GM21717 (cell line): ENCODE data around the gene CD22.

Experiments used
- ATAC-seq: cut with Tn5 transposase; IDR thresholded peaks from one replicate; pipeline ENCODE4 v1.9.1; 2021; ENCODE audit warnings: mild to moderate bottlenecking, moderate library complexity; ENCODE audit not compliant: unreplicated experiment

Gene CD22

DNA sequence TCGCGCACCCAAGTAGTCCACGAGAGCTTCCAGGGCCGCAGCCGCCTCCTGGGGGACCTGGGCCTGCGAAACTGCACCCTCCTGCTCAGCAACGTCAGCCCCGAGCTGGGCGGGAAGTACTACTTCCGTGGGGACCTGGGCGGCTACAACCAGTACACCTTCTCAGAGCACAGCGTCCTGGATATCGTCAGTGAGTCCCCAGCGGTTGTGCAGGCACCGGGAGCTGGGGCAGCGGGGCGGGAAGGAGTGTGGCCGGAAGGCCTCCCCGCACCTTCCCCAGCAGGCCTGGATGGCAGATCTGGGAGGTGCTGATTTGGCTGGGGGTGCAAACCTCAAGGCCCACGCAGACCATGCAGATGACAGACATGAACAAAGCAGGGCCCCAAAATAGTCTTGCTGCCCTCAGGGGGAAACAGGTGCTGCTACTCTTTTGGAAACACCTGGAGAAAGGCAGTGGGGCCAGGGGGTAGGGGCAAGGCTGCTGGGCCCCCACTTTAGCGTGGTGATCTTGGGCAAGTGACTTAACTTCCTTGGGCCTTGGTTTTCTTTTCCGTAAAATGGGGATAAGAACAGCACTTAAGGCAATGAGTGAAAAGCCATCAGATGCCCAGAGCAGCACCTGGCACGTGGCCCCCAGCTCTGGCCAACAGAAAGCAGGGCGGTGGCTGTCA lies 33.1 kb upstream of the CD22 start:
- no peak for ATAC-seq

DNA sequence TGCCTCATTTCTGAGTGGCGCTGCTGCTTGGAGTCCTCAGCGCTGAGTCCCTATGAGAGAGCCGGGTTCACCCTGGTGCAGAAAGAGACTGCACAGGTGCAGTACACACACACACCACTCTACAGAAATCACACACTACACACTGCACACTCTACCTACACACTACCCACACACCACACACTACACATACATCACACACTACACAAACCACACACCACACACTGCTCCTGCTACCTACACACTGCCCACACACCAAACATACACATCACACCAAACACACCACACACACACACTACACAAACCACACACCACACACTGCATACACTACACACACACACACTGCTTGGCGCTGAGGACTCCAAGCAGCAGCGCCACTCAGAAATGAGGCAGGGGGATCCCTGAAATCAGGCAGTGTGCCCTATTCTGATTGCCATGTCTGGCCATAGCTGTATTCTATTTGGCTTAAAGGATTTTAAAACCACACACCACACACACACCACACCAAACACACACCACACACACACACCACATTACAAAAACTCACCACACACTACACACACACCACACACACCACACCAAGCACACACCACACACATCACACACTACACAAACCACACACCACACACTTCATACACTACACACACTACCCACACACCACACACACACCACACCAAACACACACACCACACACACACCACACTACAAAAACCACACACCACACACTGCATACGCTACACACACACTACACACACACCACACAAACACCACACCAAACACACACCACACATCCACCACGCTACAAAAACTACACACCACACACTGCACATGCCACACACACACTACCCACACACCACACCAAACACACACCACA lies 32.1 kb upstream of the CD22 start:
- no peak for ATAC-seq

DNA sequence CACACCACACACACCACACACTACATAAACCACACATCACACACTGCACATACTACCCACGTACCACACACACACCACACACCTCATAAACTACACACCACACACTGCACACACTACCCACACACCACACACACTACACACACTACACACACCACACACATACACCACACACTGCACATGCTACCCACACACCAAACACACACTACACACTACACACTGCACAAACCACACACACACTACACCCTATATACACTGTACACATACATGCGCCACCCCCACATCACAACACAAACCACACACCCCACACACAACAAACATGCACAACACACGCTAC lies 31.5 kb upstream of the CD22 start:
- no peak for ATAC-seq

DNA sequence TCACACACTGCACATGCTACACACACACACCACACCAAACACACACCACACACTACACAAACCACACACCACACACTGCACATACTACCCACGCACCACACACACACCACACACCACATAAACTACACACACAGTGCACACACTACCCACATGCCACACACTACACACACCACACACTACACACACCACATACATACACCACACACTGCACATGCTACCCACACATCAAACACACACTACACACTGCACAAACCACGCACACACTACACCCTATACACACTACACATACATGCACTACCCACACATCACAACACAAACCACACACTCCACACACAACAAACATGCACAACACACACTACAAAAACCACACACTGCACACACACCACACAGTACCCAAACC lies 31.1 kb upstream of the CD22 start:
- no peak for ATAC-seq

DNA sequence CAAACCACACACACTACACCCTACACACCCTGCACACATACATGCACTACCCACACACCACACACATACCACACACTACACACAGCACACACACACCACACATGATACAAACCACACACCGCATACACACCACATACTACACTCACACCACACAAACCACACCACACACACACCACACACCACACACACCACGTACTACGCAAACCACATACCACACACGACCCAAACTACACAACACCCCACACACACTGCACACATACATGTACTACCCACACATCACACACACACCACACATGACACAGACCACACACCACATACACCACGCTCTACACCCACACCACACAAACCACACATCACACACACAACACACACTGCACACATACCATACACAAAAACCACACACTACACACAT lies 30.4 kb upstream of the CD22 start:
- no peak for ATAC-seq

DNA sequence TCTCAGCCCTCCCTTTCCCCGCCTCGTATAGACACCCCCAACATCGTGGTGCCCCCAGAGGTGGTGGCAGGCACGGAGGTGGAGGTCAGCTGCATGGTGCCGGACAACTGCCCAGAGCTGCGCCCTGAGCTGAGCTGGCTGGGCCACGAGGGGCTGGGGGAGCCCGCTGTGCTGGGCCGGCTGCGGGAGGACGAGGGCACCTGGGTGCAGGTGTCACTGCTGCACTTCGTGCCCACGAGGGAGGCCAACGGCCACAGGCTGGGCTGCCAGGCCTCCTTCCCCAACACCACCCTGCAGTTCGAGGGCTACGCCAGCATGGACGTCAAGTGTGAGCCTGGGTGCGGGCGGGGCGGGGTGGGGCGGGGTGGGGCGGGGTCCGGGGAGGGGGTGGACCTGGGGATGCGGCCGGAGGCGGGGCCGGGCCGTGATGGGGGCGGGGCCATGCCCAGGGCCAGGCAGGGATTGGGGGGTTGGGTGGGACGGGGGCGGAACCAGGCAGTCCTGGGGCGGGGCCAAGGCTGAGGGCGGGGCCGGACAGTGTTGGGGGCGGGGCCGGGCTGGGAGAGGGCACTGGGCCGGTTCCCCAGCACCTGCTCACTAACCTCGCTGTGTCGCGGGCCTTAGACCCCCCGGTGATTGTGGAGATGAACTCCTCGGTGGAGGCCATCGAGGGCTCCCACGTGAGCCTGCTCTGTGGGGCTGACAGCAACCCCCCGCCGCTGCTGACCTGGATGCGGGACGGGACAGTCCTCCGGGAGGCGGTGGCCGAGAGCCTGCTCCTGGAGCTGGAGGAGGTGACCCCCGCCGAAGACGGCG lies 29.3 kb upstream of the CD22 start:
- ATAC-seq: no peak

DNA sequence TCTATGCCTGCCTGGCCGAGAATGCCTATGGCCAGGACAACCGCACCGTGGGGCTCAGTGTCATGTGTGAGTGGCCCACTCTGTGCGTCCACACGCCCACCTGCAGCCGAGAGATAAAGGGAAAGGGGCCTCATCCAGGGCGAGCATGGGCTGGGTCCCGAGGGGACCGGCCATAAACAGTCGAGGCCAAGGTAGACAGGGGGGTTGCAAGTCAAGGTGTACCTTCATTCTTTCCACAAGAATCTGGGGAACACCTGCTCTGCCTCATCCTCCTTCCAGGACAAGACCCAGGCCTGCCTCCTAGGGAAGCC lies 28.7 kb upstream of the CD22 start:
- ATAC-seq: no peak

DNA sequence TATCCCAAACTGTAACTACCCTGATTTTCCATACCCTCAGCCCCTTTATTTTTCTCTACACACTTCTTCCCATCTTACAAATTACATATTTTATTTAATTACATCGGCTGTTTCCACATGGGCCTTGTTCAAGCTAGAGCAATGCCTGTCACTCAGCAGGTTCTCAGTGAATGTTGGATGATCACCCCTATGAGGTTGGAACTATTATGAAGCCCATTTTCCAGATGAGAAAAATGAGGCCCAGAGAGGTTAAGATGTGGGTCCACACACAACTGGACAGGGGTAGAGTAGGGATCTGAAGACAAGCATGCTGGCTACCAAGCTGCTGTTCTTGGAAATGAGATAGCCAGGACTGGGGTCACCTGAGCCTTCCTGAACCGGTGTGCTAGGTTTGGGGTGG lies 27.0 kb upstream of the CD22 start:
- no peak for ATAC-seq

DNA sequence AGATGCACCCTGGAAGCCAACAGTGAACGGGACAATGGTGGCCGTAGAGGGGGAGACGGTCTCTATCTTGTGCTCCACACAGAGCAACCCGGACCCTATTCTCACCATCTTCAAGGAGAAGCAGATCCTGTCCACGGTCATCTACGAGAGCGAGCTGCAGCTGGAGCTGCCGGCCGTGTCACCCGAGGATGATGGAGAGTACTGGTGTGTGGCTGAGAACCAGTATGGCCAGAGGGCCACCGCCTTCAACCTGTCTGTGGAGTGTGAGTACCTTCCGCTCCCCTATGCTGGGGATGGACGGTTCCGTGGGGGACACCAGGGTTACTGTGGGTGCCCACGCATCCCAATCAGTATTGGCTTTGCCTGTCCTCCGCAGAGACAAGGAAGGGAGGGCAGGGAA lies 26.5 kb upstream of the CD22 start:
- ATAC-seq: no peak

DNA sequence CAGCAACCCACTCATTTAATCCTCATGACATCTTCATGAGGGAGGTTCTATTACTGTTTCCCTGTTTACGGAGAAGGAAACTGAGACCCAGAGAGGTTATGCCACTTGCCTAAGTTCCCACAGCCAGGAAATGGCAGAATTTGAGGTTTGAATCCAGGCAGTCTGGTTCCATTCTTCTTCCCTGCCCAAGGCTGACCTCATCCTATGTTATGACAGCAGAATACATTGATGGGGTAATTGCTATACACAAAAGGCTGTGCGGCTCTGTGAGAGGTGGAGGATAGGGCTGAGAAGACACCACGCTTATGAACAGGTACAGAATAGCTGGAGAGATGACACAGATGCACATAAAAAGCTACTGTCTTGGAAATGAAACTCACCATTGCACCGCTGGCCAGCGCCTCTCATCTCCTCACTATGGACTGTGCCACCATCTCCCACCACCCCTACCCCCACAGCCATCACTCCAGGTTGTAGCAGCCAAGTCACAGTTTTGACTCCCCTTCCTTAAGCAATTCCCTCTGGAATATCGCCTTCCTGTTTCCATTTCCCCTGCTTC lies 25.6 kb upstream of the CD22 start:
- no peak for ATAC-seq

DNA sequence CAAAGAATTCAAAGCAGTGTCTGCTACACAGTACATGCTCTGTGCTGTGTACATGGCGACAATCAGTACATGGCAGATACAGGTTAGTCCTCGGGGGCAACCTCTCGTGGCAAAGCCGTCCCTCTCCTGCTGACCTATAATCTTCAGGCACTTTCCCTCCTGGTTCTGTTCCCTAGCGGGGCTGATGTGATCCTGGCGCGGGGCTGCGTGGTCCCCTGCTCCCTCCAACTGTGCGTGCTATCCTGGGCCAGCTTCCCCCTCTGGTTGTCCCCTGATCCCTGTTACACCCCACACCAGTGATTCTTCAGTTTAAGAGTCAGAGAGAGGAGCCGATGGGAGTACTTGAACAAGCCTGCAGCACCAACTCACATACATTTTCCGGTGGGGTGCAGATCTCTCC lies 25.0 kb upstream of the CD22 start:
- no peak for ATAC-seq

DNA sequence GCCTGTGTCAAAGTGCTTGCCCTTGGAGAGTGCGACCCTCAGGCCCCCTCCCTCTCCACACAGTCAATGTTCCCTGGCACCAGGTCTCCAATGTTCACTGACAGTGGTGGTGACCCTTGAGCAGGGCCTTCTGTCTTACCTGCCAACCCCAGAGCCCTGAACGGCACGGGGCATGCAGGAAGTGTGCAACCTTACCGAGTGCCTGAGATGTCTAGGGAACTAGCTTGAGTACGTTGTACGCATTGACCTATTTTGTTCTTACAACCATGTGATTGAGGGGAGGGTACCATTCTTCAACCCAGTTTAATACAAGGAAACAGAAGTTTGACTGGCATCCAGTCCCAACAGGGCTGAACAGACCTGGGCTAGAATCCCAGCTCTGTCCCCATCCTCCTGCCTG lies 23.8 kb upstream of the CD22 start:
- no peak for ATAC-seq

DNA sequence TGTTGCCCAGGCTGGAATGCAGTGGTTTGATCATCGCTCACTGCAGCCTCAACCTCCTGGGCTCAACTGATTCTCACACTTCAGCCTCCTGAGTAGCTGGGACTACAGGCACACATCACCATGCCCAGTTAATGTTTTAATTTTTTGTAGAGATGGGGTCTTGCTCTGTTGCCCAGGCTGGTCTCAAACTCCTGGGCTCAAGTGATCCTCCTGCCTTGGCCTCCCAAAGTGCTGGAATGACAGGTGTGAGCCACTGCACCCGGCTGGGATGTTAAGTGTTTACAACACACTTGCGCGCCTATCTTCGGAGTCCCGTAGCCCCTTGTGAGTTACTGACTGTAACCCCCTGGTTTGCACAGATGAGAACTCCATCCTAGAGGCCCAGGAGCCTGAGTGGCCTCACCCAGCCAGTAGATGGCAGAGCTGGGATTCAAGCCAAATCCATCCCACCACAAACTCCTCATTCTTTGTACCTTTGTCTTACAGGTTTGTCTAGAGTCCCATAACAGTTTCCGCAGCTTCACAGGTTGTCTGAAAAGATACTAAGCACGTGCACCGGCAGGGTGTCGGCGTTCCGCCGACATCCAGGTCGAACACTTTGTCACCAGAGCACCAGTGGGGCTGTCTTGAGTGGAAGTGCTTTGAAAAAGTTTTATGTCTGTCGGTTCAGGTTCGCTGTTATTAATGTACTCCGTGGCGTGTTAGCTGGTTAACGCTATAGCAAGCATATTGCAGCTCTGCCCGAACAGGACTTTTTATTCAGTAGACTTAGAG lies 22.3 kb upstream of the CD22 start:
- ATAC-seq: no peak

DNA sequence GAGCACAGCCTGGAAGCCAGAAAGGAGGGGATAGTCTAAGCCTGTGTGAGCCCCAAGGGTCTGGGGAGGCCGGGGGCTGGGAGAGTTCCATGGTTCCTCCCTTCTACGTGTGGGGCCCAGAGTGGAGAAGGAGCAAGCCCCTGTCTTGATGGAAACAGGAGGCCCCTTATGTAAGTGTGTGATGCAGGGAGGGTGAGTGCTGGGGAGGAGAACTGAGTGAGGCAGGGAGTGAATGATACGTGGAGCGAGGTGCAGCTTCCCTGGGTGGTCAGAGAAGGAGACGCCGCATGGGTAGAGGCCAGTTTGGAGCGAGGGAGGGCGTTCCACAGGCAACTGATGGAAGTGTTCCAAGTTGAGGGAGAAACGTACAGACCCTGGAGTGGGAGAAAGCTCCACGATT lies 21.1 kb upstream of the CD22 start:
- no peak for ATAC-seq

DNA sequence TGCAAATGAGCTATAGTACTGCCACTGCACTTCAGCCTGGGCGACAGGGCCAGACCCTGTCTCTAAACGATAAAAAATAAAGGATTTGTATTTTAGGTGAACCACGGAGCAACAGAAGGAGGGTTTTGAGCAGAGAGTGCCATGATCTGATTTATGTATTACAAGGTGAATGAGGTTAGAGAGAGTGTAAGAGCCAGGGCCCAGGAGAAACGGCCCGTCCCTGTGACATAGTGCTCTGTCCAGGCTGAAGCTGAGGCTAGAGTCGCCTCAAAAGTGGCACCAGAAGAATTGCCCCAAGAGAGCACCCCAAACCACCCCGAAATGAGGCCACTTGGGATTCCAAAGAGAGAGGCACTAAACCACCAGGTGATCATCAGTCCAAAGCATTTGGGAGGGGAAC lies 20.1 kb upstream of the CD22 start:
- ATAC-seq: no peak

DNA sequence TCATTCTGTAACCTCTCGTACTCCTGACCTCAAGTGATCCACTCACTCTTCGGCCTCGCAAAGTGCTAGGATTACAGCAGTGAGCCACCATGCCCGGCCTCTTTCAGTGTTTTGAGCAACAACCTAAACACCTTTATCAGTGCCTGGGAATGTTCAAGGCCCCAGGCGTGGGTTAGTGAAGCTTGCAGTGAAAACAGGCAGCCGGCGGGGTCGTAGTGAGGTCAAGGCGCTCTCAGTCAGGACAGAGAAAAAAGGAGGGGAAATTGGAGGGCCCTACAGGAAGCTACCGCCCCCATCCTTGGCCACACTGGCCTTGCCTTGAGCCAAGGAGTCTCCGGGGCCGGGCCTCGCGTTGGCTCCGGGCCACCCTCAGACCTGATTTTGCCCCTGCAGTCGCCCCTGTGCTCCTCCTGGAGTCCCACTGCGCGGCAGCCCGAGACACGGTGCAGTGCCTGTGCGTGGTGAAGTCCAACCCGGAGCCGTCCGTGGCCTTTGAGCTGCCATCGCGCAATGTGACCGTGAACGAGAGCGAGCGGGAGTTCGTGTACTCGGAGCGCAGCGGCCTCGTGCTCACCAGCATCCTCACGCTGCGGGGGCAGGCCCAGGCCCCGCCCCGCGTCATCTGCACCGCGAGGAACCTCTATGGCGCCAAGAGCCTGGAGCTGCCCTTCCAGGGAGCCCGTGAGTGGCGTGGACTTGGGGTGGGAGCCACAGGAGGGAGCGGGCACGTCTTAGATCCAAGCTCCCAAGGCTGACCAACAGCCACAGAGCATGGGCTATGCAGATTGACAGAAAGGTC lies 19.3 kb upstream of the CD22 start:
- no peak for ATAC-seq

DNA sequence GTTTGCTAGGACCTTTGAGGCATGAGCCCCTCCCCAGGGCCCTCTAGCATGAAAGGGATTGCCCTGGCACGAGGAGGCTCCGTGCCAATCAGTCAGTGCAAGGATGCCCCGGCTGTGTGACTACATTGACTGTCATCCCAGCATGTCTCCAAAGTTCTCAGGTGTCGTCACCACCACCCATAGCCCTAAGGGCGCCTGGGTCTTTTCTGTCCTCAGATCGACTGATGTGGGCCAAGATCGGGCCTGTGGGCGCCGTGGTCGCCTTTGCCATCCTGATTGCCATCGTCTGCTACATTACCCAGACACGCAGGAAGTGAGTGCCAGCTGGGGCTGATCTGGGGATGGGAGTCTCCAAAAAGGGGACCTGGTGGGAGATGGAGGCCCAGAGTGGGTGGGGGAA lies 18.7 kb upstream of the CD22 start:
- ATAC-seq: no peak

DNA sequence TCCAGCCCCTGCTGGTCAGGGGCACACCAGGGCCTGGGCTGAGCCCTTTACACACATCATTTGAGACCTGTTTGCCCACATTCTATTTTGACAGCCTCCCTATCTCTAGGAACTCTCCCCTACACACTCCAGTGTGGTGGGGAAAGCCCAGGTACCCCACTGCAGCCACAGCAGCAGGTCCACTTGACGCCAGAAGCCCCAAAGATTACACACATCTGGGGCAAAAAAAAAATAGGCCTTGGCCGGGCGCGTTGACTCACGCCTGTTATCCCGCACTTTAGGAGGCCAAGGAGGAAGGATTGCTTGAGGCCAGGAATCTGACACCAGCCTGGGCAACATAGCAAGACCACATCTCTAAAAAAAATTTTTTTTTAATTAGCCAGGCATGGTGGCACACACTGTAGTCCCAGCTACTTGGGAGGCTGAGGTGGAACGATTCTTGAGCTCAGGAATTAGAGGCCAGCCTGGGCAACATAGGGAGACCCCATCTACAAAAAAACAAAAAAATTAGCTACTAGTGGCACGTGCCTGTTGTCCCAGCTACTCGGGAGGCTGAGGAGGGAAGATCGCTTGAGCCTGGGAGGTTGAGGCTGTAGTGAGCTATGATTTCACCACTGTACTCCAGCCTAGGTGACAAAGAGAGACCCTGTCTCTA lies 18.0 kb upstream of the CD22 start:
- no peak for ATAC-seq

DNA sequence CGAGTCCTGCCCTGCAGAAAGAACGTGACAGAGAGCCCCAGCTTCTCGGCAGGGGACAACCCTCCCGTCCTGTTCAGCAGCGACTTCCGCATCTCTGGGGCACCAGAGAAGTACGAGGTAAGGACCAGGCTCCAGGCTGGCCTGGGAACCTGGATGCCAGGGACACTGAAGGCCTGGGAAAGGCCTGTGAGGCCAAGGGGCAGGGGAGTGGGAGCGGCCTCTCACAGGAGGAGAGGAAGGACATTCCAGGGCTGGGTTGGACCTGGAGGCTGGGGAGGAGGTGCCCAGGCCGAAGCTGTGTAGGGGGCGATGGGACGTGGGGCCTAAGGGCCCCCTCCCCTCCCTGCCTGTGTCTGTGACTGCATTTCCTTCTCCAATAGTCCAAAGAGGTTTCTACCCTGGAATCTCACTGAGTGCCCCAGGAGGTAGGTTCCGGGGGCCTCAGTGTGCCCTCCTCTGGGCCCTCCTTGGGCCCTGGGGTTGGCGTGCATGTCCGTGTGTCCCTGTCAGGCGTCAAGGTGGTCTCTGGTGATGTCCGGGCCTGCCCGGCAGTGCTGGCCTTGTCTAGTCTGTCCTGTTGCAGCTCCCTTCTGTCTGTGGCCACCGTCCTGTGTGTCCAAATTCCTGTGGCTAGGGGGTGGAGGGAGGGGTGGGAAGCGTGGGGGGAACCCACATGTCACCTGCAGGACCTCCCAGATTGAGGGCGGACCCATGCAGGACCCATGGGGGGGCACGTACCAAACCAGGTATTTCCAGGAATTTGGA lies 16.9 kb upstream of the CD22 start:
- ATAC-seq: no peak
